HepG2 (cell line): ENCODE data around the gene RNF11. TPM values are rescaled to one million over a fixed set of nuclear protein-coding genes. Genes with fewer than 3 reads are reported as not detected.

Source experiments
- ATAC-seq: fragments of 200-7000 bp; cut with Tn5 transposase; 3 replicates; pipeline ENCODE4 v1.9.1; 2020; ENCODE audit warnings: mild to moderate bottlenecking, moderate library complexity
- BruUV-seq: library from RNA; stranded (reverse); fragments of 400-500 nt; replicated peaks from 2 replicates; lab custom pipeline; 2021; lab: Mats Ljungman, UMichigan
- CTCF ChIA-PET: fragments of 300-600 bp; formaldehyde crosslinking; extraction: SDS; loops from one replicate; lab custom pipeline; 2021; ENCODE audit warnings: low total read pairs, inconsistent platforms, low intra/inter-chr PET ratio; lab: Yijun Ruan, JAX
- POLR2A ChIA-PET: fragments of 350-600 bp; sonication (Branson Sonifier 250); formaldehyde crosslinking; loops from one replicate; lab custom pipeline; 2020; ENCODE audit warnings: antibody characterized with exemption, inconsistent platforms; lab: Yijun Ruan, JAX
- DNase-seq: peaks from one replicate; pipeline ENCODE4 v3.0.0-alpha.2; 2015; ENCODE audit warnings: low spot score
- FAIRE-seq: peaks from 3 replicates; lab custom pipeline; 2011; peaks lifted over from hg19 to GRCh38; lab: Jason Lieb, UNC
- H2AFZ ChIP-seq: one replicate; pipeline ENCODE4 v1.6.1; 2011; ENCODE audit warnings: low read length, inconsistent platforms
- H3K27ac ChIP-seq: fragments of 300-600 bp; 3 replicates; pipeline ENCODE4 v1.8.0; 2011; ENCODE audit warnings: mixed run types, mild to moderate bottlenecking, mixed read lengths, low read length, inconsistent platforms; ENCODE audit not compliant: insufficient read depth; ENCODE audit errors: extremely low read length
- H3K27me3 ChIP-seq, 2 experiments: fragments of 200-600 bp in 1 of 2; 2 replicates in 1 of 2; 3 replicates in 1 of 2; pipeline versions ENCODE4 v1.6.0 to v1.8.0; 2011; ENCODE audit warnings: low read length in 2 of 2, mild to moderate bottlenecking in 2 of 2, moderate library complexity in 2 of 2, inconsistent platforms in 1 of 2; ENCODE audit not compliant: insufficient read depth in 2 of 2, control insufficient read depth in 1 of 2
- H3K36me3 ChIP-seq, 2 experiments: fragments of 200-600 bp in 1 of 2; replicated peaks in 1 of 2; 2 replicates in 1 of 2; 3 replicates in 1 of 2; pipeline versions ENCODE4 v1.5.1 to v1.8.0; 2011; ENCODE audit warnings: low read length in 2 of 2, inconsistent platforms in 1 of 2; ENCODE audit not compliant: insufficient read depth in 2 of 2, control insufficient read depth in 1 of 2
- H3K4me1 ChIP-seq: 2 replicates; pipeline ENCODE4 v1.5.1; 2012; ENCODE audit warnings: low read length, inconsistent platforms; ENCODE audit not compliant: insufficient read depth
- H3K4me2 ChIP-seq: 2 replicates; pipeline ENCODE4 v1.6.0; 2011; ENCODE audit warnings: low read depth, low read length, inconsistent platforms
- H3K4me3 ChIP-seq, 3 experiments: fragments of 200-600 bp in 1 of 3; sonication (generic), shearing (Covaris generic) in 1 of 3; replicated peaks in 1 of 3; 2 replicates each; pipeline ENCODE4 v1.5.1; 2011 to 2016; ENCODE audit warnings: low read length in 3 of 3, inconsistent platforms in 2 of 3, low read depth in 2 of 3, mild to moderate bottlenecking in 2 of 3, control low read depth in 1 of 3, mixed read lengths in 1 of 3; ENCODE audit not compliant: insufficient read depth in 1 of 3
- H3K79me2 ChIP-seq: one replicate; pipeline ENCODE4 v1.6.1; 2011; ENCODE audit warnings: low read length, inconsistent platforms; ENCODE audit not compliant: insufficient read depth
- H3K9ac ChIP-seq: 2 replicates; pipeline ENCODE4 v1.6.0; 2011; ENCODE audit warnings: mild to moderate bottlenecking, low read depth, low read length, inconsistent platforms; ENCODE audit not compliant: insufficient read depth
- H3K9me3 ChIP-seq: 2 replicates; pipeline ENCODE4 v1.5.1; 2012; ENCODE audit warnings: mild to moderate bottlenecking, low read length
- H4K20me1 ChIP-seq: 2 replicates; pipeline ENCODE4 v1.6.0; 2011; ENCODE audit warnings: inconsistent platforms, mild to moderate bottlenecking, low read length, moderate library complexity; ENCODE audit not compliant: insufficient read depth
- FIP1L1 ChIP-seq: fragments of 200-400 bp; formaldehyde crosslinking; IDR thresholded peaks from 2 replicates; pipeline ENCODE4 v1.6.1; 2018; ENCODE audit warnings: low read depth, mild to moderate bottlenecking, low read length, moderate library complexity, borderline replicate concordance; ENCODE audit not compliant: insufficient read depth
- ZNF281 ChIP-seq: sonication (generic); formaldehyde crosslinking; IDR thresholded peaks from 2 replicates; pipeline ENCODE4 v1.4.0; 2020; ENCODE audit warnings: missing genetic modification reagents, borderline replicate concordance
- WGBS: methylation state at CpG from one replicate; pipeline ENCODE4 v1.1.6; 2017; ENCODE audit warnings: low lambda C conversion rate; 5-methylcytosine and 5-hydroxymethylcytosine counted together
- in situ Hi-C: cut with HindIII; loops from 2 replicates; pipeline ENCODE4 v1.10.0; 2017; ENCODE audit warnings: low pct_unique_long_range_greater_than_20kb; ENCODE audit not compliant: extremely low pct_ligation_motif_present
- intact Hi-C: fragments of 100-400 bp; cut with micrococcal nuclease; formaldehyde crosslinking; loops from one replicate; pipeline ENCODE4 v1.10.0; 2022; ENCODE audit not compliant: unreplicated experiment
- polyA plus RNA-seq, 8 experiments: library from polyadenylated mRNA; depleted of rRNA in 3 of 8; stranded (reverse) in 7 of 8; unstranded in 1 of 8; fragments of >200 nt; fragmentation: Illumina TruSeq in 4 of 8; extraction: Trizol in 4 of 8; gene quantifications; 2 replicates each; pipeline versions ENCODE4 v1.2.1 to v1.2.3, GENCODE V29; 2011 to 2016; ENCODE audit warnings: low read depth in 4 of 8, missing spikeins in 1 of 8, mixed read lengths in 1 of 8; ENCODE audit not compliant: insufficient read depth in 1 of 8
- total RNA-seq, 5 experiments: library from RNA; depleted of rRNA; stranded (reverse); fragments of >200 nt; fragmentation: Illumina TruSeq; extraction: Trizol; gene quantifications; 2 replicates each; pipeline ENCODE4 v1.2.3, GENCODE V29; 2016; ENCODE audit warnings: low read depth in 1 of 5

Gene RNF11
- total and polyA plus RNA-seq, 2 of the 13 experiments (the other 11 are each of a cell fraction or from before 2014, with no cell fraction given) = 41.2 to 48.8 TPM

- no peak for FAIRE-seq
- WGBS = no CpG with 5 or more reads among the region's 2 CpGs
Observed at GRCh38 chr1:51321924-51322280, 85.8 kb downstream of the RNF11 start.

More at GRCh38 chr1:51321924-51322280, 85.8 kb downstream of the RNF11 start:
- no peak for DNase-seq
- CTCF ChIA-PET = no interaction called here
- Histone ChIP-seq H3K9ac (no peak overlapping the region), H3K27ac (no peak overlapping the region), H3K9me3 (no peaks in the 10 kb centered on the region), H3K4me2 (no peak overlapping the region), H3K4me3 (no peak overlapping the region), H2AFZ (no peak overlapping the region), H3K4me1 (peaks cover 7% of the 10 kb centered on the region; the same call in 1 of the 2 replicates), H3K36me3 (no peaks in the 10 kb centered on the region), H4K20me1 (no peaks in the 10 kb centered on the region), H3K79me2 (no peaks in the 10 kb centered on the region), H3K27me3 (no peaks in the 10 kb centered on the region)
- no TSS peak for BruUV-seq
- POLR2A ChIA-PET = no interaction called here
- no peak for ATAC-seq
- no peak for TF ChIP-seq FIP1L1
- peak; percentile 56; the same call in 1 of the 2 replicates for TF ChIP-seq ZNF281 (CRISPR knock-in tag)
- intact Hi-C loops (no loop called here), in situ Hi-C loops (no loop called here)
